GM23248 (cell line): ENCODE measurements around the gene C5orf22.

Source experiments
- EZH2 ChIP-seq: fragments of 200-600 bp; sonication (generic); IDR thresholded peaks from 2 replicates; pipeline ENCODE4 v1.6.1; 2018; ENCODE audit warnings: antibody characterized with exemption, mild to moderate bottlenecking; ENCODE audit not compliant: insufficient read depth, poor library complexity, severe bottlenecking
- EZH2phosphoT487 ChIP-seq: fragments of 200-600 bp; sonication (generic); IDR thresholded peaks from 2 replicates; pipeline ENCODE4 v1.6.1; 2018; ENCODE audit warnings: antibody characterized with exemption, moderate library complexity, mild to moderate bottlenecking, low read depth; ENCODE audit not compliant: insufficient read depth

DNA sequence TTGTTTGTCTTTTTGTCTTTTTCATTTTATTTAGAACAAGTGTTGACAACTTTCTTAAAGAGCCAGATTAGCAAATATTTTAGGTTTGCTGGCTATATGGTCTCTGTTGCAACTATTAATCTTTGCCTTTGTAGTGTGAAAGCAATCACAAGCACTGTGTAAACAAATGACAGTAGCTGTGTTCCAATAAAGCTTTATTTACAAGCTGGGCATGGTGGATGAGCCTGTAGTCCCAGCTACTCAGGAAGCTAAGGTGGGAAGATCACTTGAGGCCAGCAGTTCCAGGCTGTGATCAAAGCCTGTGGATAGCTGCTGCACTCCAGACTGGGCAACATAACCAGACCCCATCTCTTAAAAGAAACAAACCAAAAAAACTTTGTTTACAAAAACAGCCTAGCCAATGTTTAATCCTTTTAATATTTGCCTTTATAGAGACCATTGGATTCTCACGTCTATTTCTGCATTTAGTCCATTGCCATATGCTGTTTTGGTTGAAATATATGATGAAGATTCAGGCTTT is 2.5 kb downstream of the C5orf22 start:
- TF ChIP-seq EZH2 (no peak), EZH2phosphoT487 (no peak)
